ENCODE data around the gene TPP2. TPM values are rescaled to one million over a fixed set of nuclear protein-coding genes. Genes with fewer than 3 reads are reported as not detected.

Gene TPP2
- total RNA-seq, 1 experiment from 2014 or later: 36.7 TPM

- H3K9me2 ChIP-seq (ENCODE audit: insufficient read depth): no peaks in the 10 kb centered on the region
- POLR2A ChIA-PET: no interaction called here
- intact Hi-C loops (cut with micrococcal nuclease): no loop called here
These were observed 95.7 kb downstream of the TPP2 start for GRCh38 chr13:102692491-102692826.

More at GRCh38 chr13:102692491-102692826, 95.7 kb downstream of the TPP2 start:
- CTCF ChIA-PET: no interaction called here
- Histone ChIP-seq H3K4me2 (ENCODE audit: low read length) (no peak overlapping the region), H3K4me1 (ENCODE audit: control insufficient read depth in 1 of 2, insufficient read depth in 2 of 2, low read length in 2 of 2) (no peaks in the 10 kb centered on the region), H3K9me3 (ENCODE audit: control insufficient read depth in 1 of 2, insufficient read depth in 1 of 2, low read depth in 1 of 2, low read length in 2 of 2) (no peaks in the 10 kb centered on the region), H3K4me3 (replicated peaks in 1 of 2; ENCODE audit: low read depth in 1 of 2, low read length in 2 of 2) (no peak overlapping the region), H3K27me3 (ENCODE audit: insufficient read depth, low read length) (peaks cover 31% of the 10 kb centered on the region), H3K27ac (ENCODE audit: low read depth, low read length) (no peak overlapping the region), H3K9ac (ENCODE audit: low read length) (no peak overlapping the region), H3K36me3 (ENCODE audit: control insufficient read depth in 1 of 2, insufficient read depth in 2 of 2, low read length in 2 of 2) (no peaks in the 10 kb centered on the region), H2AFZ (ENCODE audit: low read depth, low read length, poor library complexity, severe bottlenecking) (no peak overlapping the region), H3K79me2 (ENCODE audit: insufficient read depth, low read length) (no peaks in the 10 kb centered on the region), H4K20me1 (ENCODE audit: insufficient read depth) (no peaks in the 10 kb centered on the region)
- TF ChIP-seq ZBTB33 (IDR thresholded peaks at IDR 0.05; ENCODE audit: extremely low read depth, insufficient replicate concordance, low read length): no peak
- TF ChIP-seq ZFX (IDR thresholded peaks at IDR 0.05): no peak
- no peak for TF ChIP-seq JUND (IDR thresholded peaks at IDR 0.05)
- no peak for TF ChIP-seq EZH2phosphoT487 (IDR thresholded peaks at IDR 0.05; ENCODE audit: borderline replicate concordance)
- TF ChIP-seq MAX (IDR thresholded peaks at IDR 0.05): no peak
- no peak for TF ChIP-seq ZNF274 (IDR thresholded peaks at IDR 0.05; ENCODE audit: low read depth, low read length)
- TF ChIP-seq REST (IDR thresholded peaks at IDR 0.05; ENCODE audit: low read depth): no peak
- TF ChIP-seq SIN3A (IDR thresholded peaks at IDR 0.05; ENCODE audit: low read depth): no peak
- no peak for TF ChIP-seq CTCF (IDR thresholded peaks at IDR 0.05 in 2 of 3, conservative IDR thresholded peaks at IDR 0.05 in 1 of 3; ENCODE audit: borderline replicate concordance in 1 of 3, insufficient read depth in 1 of 3, low read depth in 2 of 3, low read length in 2 of 3)
- TF ChIP-seq FOSL1 (IDR thresholded peaks at IDR 0.05; ENCODE audit: low read depth): no peak
- TF ChIP-seq SP1 (IDR thresholded peaks at IDR 0.05; ENCODE audit: low read depth): no peak
- no peak for ATAC-seq
- DNase-seq (ENCODE audit: low read depth, low spot score): no peak
- no TSS peak for BruUV-seq (replicated peaks)
- RAD21 ChIA-PET (ENCODE audit: low non-redundant PET in 1 of 2, low total read pairs in 2 of 2, uncharacterized antibody in 2 of 2, unreplicated experiment in 2 of 2): no interaction called here
